NT2/D1 (cell line): ENCODE results near the gene TMEM60.

Experiments
- YY1 ChIP-seq: IDR thresholded peaks from 2 replicates; pipeline ENCODE4 v1.6.1; 2011; ENCODE audit not compliant: insufficient read length, insufficient read depth
- ZNF274 ChIP-seq: IDR thresholded peaks from 2 replicates; pipeline ENCODE4 v1.6.1; 2011; ENCODE audit warnings: mild to moderate bottlenecking, low read depth, low read length

GRCh38 chr7:77827999-77828398 is 29.8 kb upstream of the TMEM60 start:
- TF ChIP-seq YY1 (no peak), ZNF274 (no peak)
